H4 (cell line): ENCODE results near the gene LIPA. TPM values are rescaled to one million over a fixed set of nuclear protein-coding genes. Genes with fewer than 3 reads are reported as not detected.
"Not testable (repeated sequence)": the region's sequence is repeated elsewhere in the genome, so short reads cannot be mapped to it uniquely, and the experiment has no call there.

Experiments
- DNase-seq: peaks from one replicate; pipeline ENCODE4 v3.0.0-alpha.2; 2015; ENCODE audit warnings: low spot score
- total RNA-seq: library from RNA; depleted of rRNA; stranded (reverse); fragments of >200 nt; shearing (Covaris generic); gene quantifications from 2 replicates; pipeline ENCODE4 v1.2.3, GENCODE V29; 2014

LIPA gene
- total RNA-seq, 1 experiment from 2014 or later = 101 TPM

DNA sequence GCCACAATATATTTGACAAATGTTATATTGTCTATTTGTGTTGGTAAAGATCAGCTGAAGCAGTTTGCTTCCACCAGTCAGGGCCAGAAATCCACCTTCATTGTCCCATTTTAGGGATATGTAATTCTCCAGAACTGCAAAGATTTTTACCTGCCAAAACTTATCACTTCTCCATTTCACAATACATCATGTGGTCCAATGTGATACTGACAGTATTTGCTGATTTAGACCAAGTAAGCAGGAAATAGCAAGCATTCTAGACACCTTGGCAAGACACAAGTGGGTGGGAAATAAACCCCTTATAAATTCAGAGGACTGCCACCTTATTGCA is 18.5 kb upstream of the LIPA start:
- no peak for DNase-seq

DNA sequence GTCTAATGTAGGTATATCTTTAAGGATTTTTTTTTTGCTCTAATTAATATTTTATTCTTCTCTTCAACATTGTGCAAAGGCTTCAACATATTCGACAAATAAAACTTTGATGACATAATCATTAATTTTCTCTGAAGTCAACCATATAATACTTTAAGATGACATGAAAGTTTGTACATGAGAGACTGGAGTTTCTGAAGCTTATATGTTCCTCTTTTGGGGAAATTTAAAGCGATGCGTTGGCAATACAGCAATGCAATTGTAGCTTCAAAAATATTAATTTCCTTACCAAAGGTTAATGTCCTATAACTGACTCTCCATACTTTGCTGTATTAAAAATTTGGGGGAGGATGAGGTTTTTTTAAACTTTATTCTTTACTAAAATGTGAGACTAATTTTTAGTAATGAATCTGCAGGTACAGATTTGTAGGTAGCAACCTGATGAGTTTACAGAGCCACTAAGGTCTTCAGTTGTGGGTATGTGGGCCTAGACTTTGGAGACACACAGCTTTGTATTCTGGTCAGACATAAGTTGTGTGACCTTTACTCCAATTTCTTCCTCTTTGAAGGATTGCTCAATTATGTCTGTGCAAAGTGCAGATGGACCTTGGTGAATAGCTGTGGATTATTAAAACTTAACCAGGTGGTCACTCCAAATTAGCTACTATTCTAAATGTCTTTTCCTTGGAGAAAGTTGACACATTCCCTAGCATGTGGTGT is 18.0 kb upstream of the LIPA start:
- DNase-seq = no peak

GRCh38 chr10:89266721-89267453 is 15.3 kb upstream of the LIPA start:
- DNase-seq = no peak

- DNase-seq = no peak
Measured at GRCh38 chr10:89263531-89263930, 12.0 kb upstream of the LIPA start.

DNA sequence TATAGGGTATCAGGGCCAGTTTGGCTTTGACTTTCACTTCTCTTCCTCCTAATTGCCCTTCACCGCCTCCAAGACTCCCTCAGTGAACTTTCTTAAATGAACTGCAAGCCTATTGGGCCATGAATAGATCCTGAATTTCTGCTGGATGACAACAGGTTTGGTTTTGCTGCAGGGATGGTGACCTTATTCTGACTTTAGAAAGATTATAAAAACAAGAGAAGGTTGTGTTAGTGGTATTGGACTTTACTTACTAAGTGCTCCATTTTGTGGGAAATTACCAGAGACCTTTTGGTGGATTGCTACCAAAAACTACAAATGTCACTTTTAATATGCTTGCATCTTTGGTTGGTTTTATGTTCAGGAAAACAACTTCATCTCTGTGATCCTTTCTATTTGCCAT is 11.5 kb upstream of the LIPA start:
- no peak for DNase-seq

- no peak for DNase-seq
Measured at GRCh38 chr10:89262086-89263051, 10.8 kb upstream of the LIPA start.

DNA sequence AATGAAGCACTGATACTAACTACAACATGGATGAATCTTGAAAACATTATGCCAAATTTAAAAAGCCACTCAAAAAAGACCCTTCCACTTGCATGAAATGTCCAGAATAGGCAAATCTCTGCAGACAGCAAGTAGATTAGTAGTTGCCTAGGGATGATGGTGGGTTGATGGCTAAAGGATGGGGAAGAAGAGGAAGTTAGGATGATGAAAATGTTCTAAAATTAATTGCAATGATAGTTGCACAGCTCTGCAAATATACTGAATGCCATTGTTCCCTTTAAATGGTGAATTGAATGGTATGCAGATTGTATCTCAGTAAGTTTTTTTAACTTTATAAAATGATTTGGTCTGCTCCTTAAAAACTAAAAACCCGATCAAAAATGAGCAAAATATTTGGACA is 7.3 kb upstream of the LIPA start:
- no peak for DNase-seq

DNA sequence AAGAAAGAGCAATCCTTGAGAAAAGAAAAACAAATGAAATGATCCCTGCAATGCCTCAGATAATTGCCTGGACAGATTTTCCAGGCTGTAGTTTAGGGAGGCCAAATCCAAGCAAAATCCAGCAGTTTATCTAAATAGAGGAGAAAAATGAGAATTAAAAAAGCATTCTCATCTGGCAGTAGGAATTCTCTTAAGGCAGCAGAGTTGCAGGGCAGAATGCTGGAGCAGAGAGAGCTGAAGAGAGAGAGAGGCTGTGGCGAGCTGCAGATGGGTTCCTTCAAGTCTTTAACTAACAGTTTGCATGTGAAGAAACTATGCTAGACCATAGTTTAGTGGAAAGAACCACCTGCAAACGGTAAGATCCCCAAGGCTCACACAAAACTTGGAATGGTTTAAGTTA is 6.0 kb upstream of the LIPA start:
- DNase-seq = no peak

- DNase-seq = no peak
Measured at GRCh38 chr10:89256962-89257361, 5.4 kb upstream of the LIPA start.

DNA sequence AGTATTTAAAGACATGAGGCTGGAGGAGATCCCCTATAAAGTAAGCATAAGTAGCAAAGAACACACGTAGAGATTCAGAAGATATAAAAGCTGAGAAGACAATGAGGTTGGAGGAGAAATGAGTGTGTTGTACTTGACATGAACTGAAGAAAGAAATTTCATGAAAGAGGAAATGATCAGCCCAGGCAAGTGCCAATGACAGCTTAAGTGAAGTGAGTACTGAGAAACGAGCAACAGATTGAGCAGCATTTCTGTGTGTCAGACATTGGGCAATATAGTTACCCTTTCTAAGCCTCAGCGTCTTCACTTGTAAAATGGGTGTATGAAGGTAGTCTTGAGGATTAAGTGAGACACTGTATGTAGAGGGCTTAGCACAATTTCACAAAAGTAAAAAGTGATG is 4.8 kb upstream of the LIPA start:
- no peak for DNase-seq

DNA sequence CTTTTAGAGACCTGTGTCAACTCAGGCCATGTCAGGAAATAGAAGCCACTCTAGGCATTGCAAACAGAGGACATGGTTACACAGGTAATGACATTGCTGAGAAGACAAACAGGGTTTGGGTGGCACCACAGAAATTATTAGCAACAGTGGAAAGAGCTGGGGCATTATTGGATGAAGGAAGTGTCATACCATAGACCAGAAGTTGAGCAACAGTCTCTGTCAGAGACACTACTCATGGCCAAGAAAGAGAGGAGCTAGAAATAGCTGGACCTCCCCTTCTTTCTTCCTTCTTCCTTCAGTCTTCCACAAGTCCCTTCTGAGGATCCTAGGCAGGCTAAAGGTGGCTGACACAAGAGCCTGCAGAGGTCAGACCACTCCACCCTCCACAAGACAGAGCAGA is 4.2 kb upstream of the LIPA start:
- no peak for DNase-seq

DNA sequence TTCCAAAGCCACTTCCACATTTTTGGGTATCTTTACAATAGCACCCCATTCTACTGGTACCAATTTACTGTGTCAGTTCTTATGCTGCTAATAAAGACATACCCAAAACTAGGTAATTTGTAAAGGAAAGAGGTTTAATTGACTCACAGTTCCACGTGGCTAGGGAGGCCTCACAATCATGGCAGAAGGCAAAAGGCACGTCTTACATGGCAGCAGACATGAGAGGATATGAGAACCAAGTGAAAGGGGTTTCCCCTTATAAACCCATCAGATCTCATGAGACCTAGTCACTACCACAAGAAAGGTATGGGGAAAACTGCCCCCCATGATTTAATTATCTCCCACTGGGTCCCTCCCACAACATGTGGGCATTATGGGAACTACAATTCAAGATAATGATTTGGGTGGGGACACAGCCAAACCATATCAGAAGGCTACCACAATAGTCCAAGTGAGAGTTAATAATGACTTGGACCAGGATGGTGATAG is 3.6 kb upstream of the LIPA start:
- DNase-seq = not testable (repeated sequence)

- no peak for DNase-seq
Measured at GRCh38 chr10:89252225-89252585, 630 bp upstream of the LIPA start.

DNA sequence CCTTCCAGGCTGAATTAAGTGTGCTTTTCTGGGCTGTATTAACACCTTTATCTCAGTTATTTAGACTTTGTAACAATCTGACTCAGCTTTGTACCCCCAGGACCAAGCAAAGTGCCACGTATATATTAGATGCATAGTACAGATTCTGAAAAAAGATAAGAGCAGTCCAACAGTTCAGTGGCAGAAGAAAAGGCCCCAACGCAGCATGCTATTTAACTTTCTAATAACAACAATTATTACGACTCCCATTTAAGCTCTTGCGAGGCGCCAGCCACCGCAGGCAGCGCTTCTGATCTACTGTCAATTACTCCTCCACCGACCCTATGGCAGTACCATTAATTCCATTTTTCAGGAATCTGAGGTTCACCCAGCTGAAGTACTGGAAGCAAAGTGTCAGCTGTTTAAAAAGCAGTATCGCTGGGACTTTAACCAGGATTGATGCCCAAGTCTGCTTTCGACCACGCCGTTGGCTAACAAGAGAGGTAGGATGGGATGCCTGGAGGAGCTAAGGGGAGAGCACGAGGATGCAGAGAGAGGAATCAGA is 638 bp downstream of the LIPA start:
- no peak for DNase-seq

- DNase-seq = no peak
Measured at GRCh38 chr10:89248990-89249389, 2.6 kb downstream of the LIPA start.

GRCh38 chr10:89247623-89248022 is 4.0 kb downstream of the LIPA start:
- not testable (repeated sequence) for DNase-seq

- no peak for DNase-seq
Measured at GRCh38 chr10:89245802-89246201, 5.8 kb downstream of the LIPA start.

- no peak for DNase-seq
Measured at GRCh38 chr10:89242840-89243568, 8.6 kb downstream of the LIPA start.

DNA sequence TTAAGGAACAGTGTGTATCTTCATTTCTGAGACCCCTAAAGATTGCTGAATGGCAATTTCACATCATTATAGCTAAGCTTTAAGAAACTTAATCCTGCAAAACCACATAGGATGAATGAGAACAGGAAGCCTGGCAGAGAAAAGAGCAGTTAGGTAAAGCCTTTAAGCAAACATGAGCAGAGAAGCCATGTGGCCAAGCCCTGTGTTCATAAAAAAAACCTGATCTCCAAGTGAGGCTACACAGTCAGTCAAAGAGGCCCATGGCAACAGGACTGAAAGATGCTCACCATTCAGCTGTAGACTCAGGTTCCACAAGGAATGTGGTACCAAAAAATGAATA is 9.3 kb downstream of the LIPA start:
- DNase-seq = no peak

DNA sequence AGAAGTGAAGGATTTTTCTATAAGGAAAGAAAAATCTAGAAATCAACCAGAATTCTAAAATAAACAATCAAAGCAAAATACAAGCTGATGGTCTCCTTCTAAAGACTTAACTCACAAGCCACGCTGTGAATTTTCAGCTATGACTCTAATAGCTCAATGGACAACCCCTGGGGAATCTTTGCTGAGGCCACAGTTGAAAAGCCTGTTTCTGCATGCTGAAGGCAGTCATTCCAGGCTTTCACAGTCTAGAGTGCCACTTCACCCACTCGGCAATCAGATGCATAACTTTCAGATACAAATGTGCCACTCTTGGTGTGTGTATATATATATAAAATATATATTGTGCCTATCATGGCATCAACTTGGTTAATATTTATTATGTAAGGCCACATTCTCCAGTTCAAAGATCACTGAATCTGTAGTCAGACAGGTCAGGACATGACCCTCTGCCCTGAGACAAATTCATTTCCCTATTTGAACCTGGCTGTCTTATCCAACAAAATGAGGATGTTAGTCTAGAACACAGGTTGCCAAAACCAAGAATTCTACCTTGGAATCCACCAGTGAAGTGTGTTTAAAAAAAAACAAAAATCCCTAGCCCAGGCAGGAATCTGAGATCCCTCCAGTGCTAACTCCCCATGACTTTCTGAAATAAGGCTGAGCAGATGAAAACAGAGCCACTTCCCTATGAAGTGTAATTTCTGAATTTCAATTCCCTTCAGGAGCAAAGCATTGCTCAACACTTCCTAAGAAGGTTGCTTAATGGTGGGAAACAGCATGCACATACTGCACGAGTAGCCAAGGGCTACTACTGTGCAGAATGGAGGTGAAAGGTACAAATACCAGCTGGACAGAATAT is 9.9 kb downstream of the LIPA start:
- DNase-seq = no peak

- DNase-seq = no peak
Measured at GRCh38 chr10:89241026-89241425, 10.5 kb downstream of the LIPA start.
